Measurements from ENCODE around the gene THOC2. TPM values are rescaled to one million over a fixed set of nuclear protein-coding genes. Genes with fewer than 3 reads are reported as not detected.

The THOC2 gene
- total RNA-seq, 1 donor from 2014 or later: 49.1 TPM

DNA sequence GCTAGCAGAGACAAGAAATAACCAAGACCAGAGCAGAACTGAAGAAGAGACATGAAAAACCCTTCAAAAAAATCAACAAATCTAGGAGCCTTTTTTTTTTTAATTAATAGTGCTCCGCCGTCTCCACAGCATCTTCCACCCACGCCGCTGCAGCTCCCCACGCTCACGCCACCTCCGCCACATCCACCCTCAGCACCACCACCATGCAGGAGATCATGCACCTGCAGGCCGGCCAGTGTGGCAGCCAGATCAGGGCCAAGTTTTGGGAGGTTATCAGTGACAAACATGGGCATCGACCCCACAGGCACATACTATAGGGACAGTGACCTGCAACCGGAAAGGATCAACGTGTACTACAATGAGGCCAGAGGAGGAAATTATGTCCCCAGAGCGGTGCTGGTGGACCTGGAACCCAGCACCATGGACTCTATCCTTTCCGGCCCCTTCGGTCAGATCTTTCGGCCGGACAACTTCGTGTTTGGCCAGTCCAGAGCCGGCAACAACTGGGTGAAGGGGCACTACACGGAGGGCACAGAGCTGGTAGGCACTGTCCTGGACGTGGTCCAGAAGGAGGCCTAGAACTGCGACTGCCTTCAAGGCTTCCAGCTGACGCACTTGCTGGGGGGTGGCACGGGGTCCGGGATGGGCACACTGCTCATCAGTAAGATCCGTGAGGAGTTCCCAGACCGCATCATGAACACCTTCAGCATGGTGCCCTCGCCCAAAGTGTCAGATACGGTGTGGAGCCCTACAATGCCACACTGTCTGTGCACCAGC, 171.2 kb downstream of the THOC2 start:
- Histone ChIP-seq H3K9me3 (ENCODE audit: control insufficient read depth in 3 of 3, low read length in 3 of 3) (peaks cover 0 to 2% (median 0%) of the 10 kb centered on the region in 3 donors), H3K27me3 (ENCODE audit: control insufficient read depth in 3 of 3, insufficient read depth in 3 of 3, low read length in 3 of 3) (no peaks in the 10 kb centered on the region), H3K27ac (ENCODE audit: low read depth, low read length) (no peak overlapping the region), H3K4me3 (ENCODE audit: low read length in 3 of 3) (no peak overlapping the region), H3K9ac (ENCODE audit: low read depth in 1 of 3, low read length in 3 of 3) (no peak overlapping the region), H3K4me1 (ENCODE audit: control insufficient read depth in 3 of 3, insufficient read depth in 3 of 3, low read length in 3 of 3) (no peaks in the 10 kb centered on the region), H3K36me3 (ENCODE audit: control insufficient read depth in 3 of 3, insufficient read depth in 3 of 3, low read length in 3 of 3) (no peaks in the 10 kb centered on the region)

DNA sequence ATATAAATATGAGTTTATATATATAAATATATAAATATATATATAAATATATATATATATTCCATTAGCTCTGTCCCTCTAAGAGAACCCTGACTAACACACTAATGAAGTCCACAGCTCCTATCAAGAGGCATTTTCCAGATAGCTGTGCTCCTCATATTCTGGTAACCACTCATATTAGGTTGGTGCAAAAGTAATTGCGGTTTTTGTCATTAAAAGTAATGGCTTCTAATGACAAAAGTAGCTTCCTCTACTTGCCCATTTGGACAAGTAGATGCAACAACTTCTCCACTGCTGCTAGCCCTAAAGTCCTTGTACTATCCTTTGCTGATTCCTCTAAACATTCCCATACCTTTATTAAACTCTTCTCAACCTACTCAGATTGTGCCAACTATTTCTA, 182.0 kb downstream of the THOC2 start:
- Histone ChIP-seq H3K4me1 (ENCODE audit: control insufficient read depth in 3 of 3, insufficient read depth in 3 of 3, low read length in 3 of 3) (no peaks in the 10 kb centered on the region), H3K9me3 (ENCODE audit: control insufficient read depth in 3 of 3, low read length in 3 of 3) (no peaks in the 10 kb centered on the region), H3K27me3 (ENCODE audit: control insufficient read depth in 3 of 3, insufficient read depth in 3 of 3, low read length in 3 of 3) (no peaks in the 10 kb centered on the region), H3K27ac (ENCODE audit: low read depth, low read length) (no peak overlapping the region), H3K4me3 (ENCODE audit: low read length in 3 of 3) (no peak overlapping the region), H3K36me3 (ENCODE audit: control insufficient read depth in 3 of 3, insufficient read depth in 3 of 3, low read length in 3 of 3) (no peaks in the 10 kb centered on the region), H3K9ac (ENCODE audit: low read depth in 1 of 3, low read length in 3 of 3) (no peak overlapping the region)

Small RNA genes lying within 50 kb of the gene (small RNA-seq; reads per million reads assigned to genes)
- not detected for gene AL030996.1
- not detected for gene RNU7-69P

Other genes starting within 250 kb of the THOC2 start
- gene XIAP, start 127.0 kb upstream of the THOC2 start, total RNA-seq: 35.0 TPM
- 67.8 TPM for gene STAG2, start 228.7 kb upstream of the THOC2 start, total RNA-seq

Measured in skeletal muscle tissue (tissue), 5 donors.